Immature natural killer cell (primary cell): ENCODE data around the gene DIP2C. TPM values are rescaled to one million over a fixed set of nuclear protein-coding genes. Genes with fewer than 3 reads are reported as not detected.

Source experiments
- DNase-seq, 3 donors: peaks; one replicate each; pipeline ENCODE4 v3.0.0; 2022; ENCODE audit warnings: mixed read lengths in 1 of 3
- H3K27ac Mint-ChIP-seq, 6 donors: one replicate each; pipeline ENCODE4 v1.8.0; 2020; ENCODE audit warnings: mixed read lengths in 6 of 6, mild to moderate bottlenecking in 5 of 6, inconsistent platforms in 4 of 6, moderate library complexity in 3 of 6
- H3K27me3 Mint-ChIP-seq, 3 donors: one replicate each; pipeline ENCODE4 v1.8.0; 2020 to 2021; ENCODE audit warnings: low read depth in 3 of 3, mild to moderate bottlenecking in 3 of 3, mixed read lengths in 3 of 3, moderate library complexity in 3 of 3, inconsistent platforms in 1 of 3
- H3K36me3 Mint-ChIP-seq, 3 donors: one replicate each; pipeline ENCODE4 v1.8.0; 2020; ENCODE audit warnings: mixed read lengths in 3 of 3, inconsistent platforms in 2 of 3, mild to moderate bottlenecking in 2 of 3
- H3K4me1 Mint-ChIP-seq, 2 donors: one replicate each; pipeline ENCODE4 v1.8.0; 2020; ENCODE audit warnings: inconsistent platforms in 2 of 2, mild to moderate bottlenecking in 2 of 2, mixed read lengths in 2 of 2, moderate library complexity in 1 of 2
- H3K4me3 Mint-ChIP-seq, 5 donors: one replicate each; pipeline ENCODE4 v1.8.0; 2020; ENCODE audit warnings: mild to moderate bottlenecking in 5 of 5, mixed read lengths in 5 of 5, inconsistent platforms in 3 of 5, moderate library complexity in 3 of 5
- H3K9me3 Mint-ChIP-seq, 6 donors: one replicate each; pipeline ENCODE4 v1.8.0; 2020; ENCODE audit warnings: mild to moderate bottlenecking in 6 of 6, mixed read lengths in 6 of 6, inconsistent platforms in 4 of 6, moderate library complexity in 3 of 6
- polyA plus RNA-seq, 3 donors: library from polyadenylated mRNA; unstranded; fragments of 300-500 nt; fragmentation: Illumina TruSeq; gene quantifications; one replicate each; pipeline ENCODE4 v1.2.3, GENCODE V29; 2021

DIP2C gene
- polyA plus RNA-seq, 3 donors from 2014 or later: 0.06 to 0.41 TPM; not detected in 1

DNA sequence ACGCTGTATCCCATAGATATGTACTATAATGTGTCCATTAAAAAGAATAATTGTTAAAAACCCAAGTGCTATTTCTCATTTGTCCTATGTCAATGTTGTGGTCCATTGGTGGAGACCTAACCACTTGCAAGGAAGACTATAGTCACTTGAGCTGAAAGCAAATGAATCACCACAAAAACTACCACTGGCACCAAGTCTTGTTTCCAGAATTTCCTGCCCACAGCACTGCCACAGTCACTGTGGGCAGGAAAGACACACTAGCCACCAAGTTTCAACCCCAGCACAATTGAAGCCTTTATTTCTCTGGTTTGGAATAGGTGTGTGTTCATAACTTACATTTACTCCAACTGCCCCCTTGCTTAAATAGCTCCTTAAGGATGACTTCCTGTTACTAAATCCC is 12.4 kb downstream of the DIP2C start:
- H3K4me1 Mint-ChIP-seq: peaks cover 0 to 10% of the 10 kb centered on the region in 2 donors
- H3K36me3 Mint-ChIP-seq: no peaks in the 10 kb centered on the region
- no peak for DNase-seq
- H3K27me3 Mint-ChIP-seq: peaks cover 0 to 6% (median 1%) of the 10 kb centered on the region in 3 donors
- H3K4me3 Mint-ChIP-seq: no peak overlapping the region
- no peaks in the 10 kb centered on the region for H3K9me3 Mint-ChIP-seq
- H3K27ac Mint-ChIP-seq: no peak overlapping the region

- H3K4me1 Mint-ChIP-seq: peaks cover 0 to 10% of the 10 kb centered on the region in 2 donors
- no peaks in the 10 kb centered on the region for H3K36me3 Mint-ChIP-seq
- no peak overlapping the region for H3K4me3 Mint-ChIP-seq
- H3K27me3 Mint-ChIP-seq: peaks cover 0 to 6% (median 1%) of the 10 kb centered on the region in 3 donors
- H3K9me3 Mint-ChIP-seq: no peaks in the 10 kb centered on the region
- H3K27ac Mint-ChIP-seq: no peak overlapping the region
- DNase-seq: no peak
Measured at GRCh38 chr10:676178-676577, 13.3 kb downstream of the DIP2C start.

DNA sequence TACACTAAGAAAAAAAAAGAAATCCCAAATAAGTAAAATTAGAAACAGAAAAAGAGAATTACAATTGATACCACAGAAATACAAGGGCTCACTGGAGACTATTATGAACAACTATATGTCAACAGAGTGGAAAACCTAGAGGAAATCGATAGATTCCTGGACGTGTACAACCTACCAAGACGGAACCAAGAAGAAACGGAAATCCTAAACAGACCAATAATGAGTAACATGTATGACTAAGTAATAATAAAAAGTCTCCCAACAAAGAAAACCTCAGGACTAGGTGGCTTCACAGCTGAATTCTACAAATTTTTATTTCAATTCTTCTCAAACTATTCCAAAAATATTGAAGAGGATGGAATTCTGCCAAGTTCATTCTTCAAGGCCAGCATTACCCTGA is 13.9 kb downstream of the DIP2C start:
- H3K27ac Mint-ChIP-seq: no peak overlapping the region
- peaks cover 0 to 6% (median 1%) of the 10 kb centered on the region in 3 donors for H3K27me3 Mint-ChIP-seq
- DNase-seq: no peak

DNA sequence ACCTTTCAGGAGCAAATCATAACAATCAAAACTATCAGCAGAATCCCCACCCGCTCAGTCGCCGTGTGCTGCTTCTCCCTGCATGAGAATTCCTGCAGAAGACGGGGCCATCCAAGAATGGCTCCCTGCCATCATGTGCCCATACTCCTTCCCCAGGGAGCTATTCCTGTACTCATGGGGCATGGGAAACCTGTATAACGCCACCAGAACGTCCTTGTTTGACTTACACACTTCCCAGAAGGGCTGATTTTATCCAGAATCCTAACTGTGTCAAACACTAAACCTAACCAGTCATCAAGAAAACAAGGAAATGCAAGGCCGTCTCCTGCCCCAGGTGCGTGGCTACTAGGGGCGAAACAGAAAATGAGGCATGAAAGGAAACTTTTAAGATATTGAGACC is 16.0 kb downstream of the DIP2C start:
- DNase-seq: no peak
- no peak overlapping the region for H3K4me3 Mint-ChIP-seq

More for the DNA sequence above, 13.9 kb downstream of the DIP2C start:
- no peaks in the 10 kb centered on the region for H3K9me3 Mint-ChIP-seq
- H3K4me1 Mint-ChIP-seq: peaks cover 0 to 10% of the 10 kb centered on the region in 2 donors
- H3K4me3 Mint-ChIP-seq: no peak overlapping the region
- no peaks in the 10 kb centered on the region for H3K36me3 Mint-ChIP-seq

GRCh38 chr10:672992-673391 is 16.5 kb downstream of the DIP2C start:
- Mint-ChIP-seq H3K4me3 (no peak overlapping the region), H3K36me3 (no peaks in the 10 kb centered on the region), H3K27ac (no peak overlapping the region), H3K9me3 (no peaks in the 10 kb centered on the region), H3K27me3 (peaks cover 0 to 6% (median 1%) of the 10 kb centered on the region in 3 donors), H3K4me1 (peaks cover 0 to 10% of the 10 kb centered on the region in 2 donors)
- no peak for DNase-seq

More for the DNA sequence above, 16.0 kb downstream of the DIP2C start:
- Mint-ChIP-seq H3K27ac (no peak overlapping the region), H3K9me3 (no peaks in the 10 kb centered on the region), H3K27me3 (peaks cover 0 to 6% (median 1%) of the 10 kb centered on the region in 3 donors), H3K36me3 (no peaks in the 10 kb centered on the region), H3K4me1 (peaks cover 0 to 10% of the 10 kb centered on the region in 2 donors)

- DNase-seq: no peak
- no peak overlapping the region for H3K27ac Mint-ChIP-seq
- no peaks in the 10 kb centered on the region for H3K9me3 Mint-ChIP-seq
- no peaks in the 10 kb centered on the region for H3K36me3 Mint-ChIP-seq
- no peak overlapping the region for H3K4me3 Mint-ChIP-seq
- peaks cover 0 to 6% (median 1%) of the 10 kb centered on the region in 3 donors for H3K27me3 Mint-ChIP-seq
- H3K4me1 Mint-ChIP-seq: peaks cover 0 to 7% of the 10 kb centered on the region in 2 donors
Measured at GRCh38 chr10:672203-672602, 17.3 kb downstream of the DIP2C start.

DNA sequence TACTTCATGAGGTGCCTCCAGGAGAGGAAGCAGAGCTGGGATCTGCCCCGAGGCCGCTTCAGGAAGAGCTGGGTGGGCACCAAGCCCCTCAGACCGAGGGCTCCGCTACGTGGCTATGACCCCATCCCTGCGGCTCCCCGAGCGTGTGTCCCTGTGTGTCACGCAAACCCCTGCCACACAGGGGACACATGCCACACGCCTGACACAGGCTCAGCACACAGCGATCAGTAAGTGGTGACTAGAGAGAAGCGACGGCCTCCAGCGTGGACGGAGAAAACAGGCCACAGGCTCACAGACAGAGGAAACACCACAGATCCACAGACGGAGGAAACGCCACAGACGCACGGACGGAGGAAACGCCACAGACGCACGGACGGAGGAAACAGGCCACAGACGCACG is 18.5 kb downstream of the DIP2C start:
- no peak overlapping the region for H3K4me3 Mint-ChIP-seq
- no peaks in the 10 kb centered on the region for H3K9me3 Mint-ChIP-seq
- H3K4me1 Mint-ChIP-seq: no peaks in the 10 kb centered on the region
- H3K36me3 Mint-ChIP-seq: no peaks in the 10 kb centered on the region
- DNase-seq: no peak
- H3K27me3 Mint-ChIP-seq: peaks cover 0 to 6% (median 1%) of the 10 kb centered on the region in 3 donors
- no peak overlapping the region for H3K27ac Mint-ChIP-seq

DNA sequence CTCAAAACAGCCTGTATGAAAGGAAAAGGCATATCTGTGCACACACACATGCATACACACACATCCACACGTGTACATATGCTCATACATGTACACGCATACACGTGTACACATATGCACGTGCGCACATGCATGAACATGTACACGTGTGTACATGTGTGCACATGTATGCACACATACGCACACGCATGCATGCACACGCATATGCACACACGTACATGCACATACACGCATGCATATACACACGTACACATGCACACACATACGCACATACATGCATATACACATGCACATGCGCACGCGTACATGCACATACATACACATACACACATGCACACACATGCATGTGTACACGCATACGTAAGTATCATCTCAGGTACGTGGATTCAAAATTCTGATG is 19.4 kb downstream of the DIP2C start:
- Mint-ChIP-seq H3K4me3 (no peak overlapping the region), H3K4me1 (no peaks in the 10 kb centered on the region), H3K9me3 (no peaks in the 10 kb centered on the region), H3K36me3 (no peaks in the 10 kb centered on the region), H3K27ac (no peak overlapping the region), H3K27me3 (peaks cover 0 to 3% (median 0%) of the 10 kb centered on the region in 3 donors)
- DNase-seq: no peak

- no peaks in the 10 kb centered on the region for H3K27me3 Mint-ChIP-seq
- H3K36me3 Mint-ChIP-seq: no peaks in the 10 kb centered on the region
Measured at GRCh38 chr10:668786-669485, 20.5 kb downstream of the DIP2C start.

GRCh38 chr10:667602-668143 is 21.8 kb downstream of the DIP2C start:
- Mint-ChIP-seq H3K27me3 (peaks cover 0 to 3% (median under 1%) of the 10 kb centered on the region in 3 donors), H3K36me3 (no peaks in the 10 kb centered on the region), H3K4me3 (no peak overlapping the region), H3K27ac (no peak overlapping the region), H3K4me1 (peaks cover 5 to 7% of the 10 kb centered on the region in 2 donors), H3K9me3 (no peaks in the 10 kb centered on the region)
- no peak for DNase-seq

More at GRCh38 chr10:668786-669485, 20.5 kb downstream of the DIP2C start:
- H3K9me3 Mint-ChIP-seq: no peaks in the 10 kb centered on the region
- H3K4me3 Mint-ChIP-seq: no peak overlapping the region
- no peak overlapping the region for H3K27ac Mint-ChIP-seq
- no peak for DNase-seq
- no peaks in the 10 kb centered on the region for H3K4me1 Mint-ChIP-seq

GRCh38 chr10:667096-667495 is 22.4 kb downstream of the DIP2C start:
- Mint-ChIP-seq H3K9me3 (no peaks in the 10 kb centered on the region), H3K4me1 (peaks cover 11 to 13% of the 10 kb centered on the region in 2 donors), H3K36me3 (peaks cover 0 to under 1% (median 0%) of the 10 kb centered on the region in 3 donors), H3K27me3 (peaks cover 0 to 4% (median 2%) of the 10 kb centered on the region in 3 donors), H3K27ac (no peak overlapping the region), H3K4me3 (no peak overlapping the region)
- no peak for DNase-seq

GRCh38 chr10:666237-667012 is 23.0 kb downstream of the DIP2C start:
- no peak for DNase-seq
- H3K27ac Mint-ChIP-seq: no peak overlapping the region
- H3K27me3 Mint-ChIP-seq: peaks cover 0 to 4% (median 2%) of the 10 kb centered on the region in 3 donors
- H3K4me3 Mint-ChIP-seq: no peak overlapping the region
- peaks cover 0 to 6% (median 0%) of the 10 kb centered on the region in 3 donors for H3K36me3 Mint-ChIP-seq
- no peaks in the 10 kb centered on the region for H3K9me3 Mint-ChIP-seq
- H3K4me1 Mint-ChIP-seq: peaks cover 16 to 17% of the 10 kb centered on the region in 2 donors

DNA sequence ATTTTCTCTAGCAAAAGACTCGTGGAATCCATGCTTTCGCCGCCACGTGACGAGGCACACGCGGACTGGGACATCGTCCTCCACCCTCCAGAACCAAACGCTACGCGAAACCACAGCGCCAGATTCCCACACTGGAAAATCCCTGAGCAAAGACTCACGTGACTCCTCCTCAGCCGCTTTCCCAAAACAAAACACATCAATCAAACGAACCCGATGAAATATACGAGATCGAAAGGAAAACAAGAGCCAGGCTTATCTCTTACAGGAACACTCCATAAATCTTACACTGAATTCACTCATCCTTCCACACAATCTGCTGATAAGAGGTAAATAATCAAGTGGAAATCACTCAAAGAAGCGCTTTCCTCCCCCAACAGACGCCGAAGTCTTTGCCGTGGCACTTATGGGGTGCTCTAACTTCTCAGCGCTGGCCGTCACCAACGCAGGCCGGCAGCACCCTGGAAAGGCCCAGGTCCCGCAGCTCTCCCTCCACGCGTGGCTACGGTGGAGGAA is 23.8 kb downstream of the DIP2C start:
- Mint-ChIP-seq H3K4me1 (peaks cover 16 to 17% of the 10 kb centered on the region in 2 donors), H3K27ac (no peak overlapping the region), H3K27me3 (peaks cover 0 to 4% (median 2%) of the 10 kb centered on the region in 3 donors), H3K9me3 (no peaks in the 10 kb centered on the region), H3K36me3 (peaks cover 0 to 6% (median 0%) of the 10 kb centered on the region in 3 donors), H3K4me3 (no peak overlapping the region)
- no peak for DNase-seq

DNA sequence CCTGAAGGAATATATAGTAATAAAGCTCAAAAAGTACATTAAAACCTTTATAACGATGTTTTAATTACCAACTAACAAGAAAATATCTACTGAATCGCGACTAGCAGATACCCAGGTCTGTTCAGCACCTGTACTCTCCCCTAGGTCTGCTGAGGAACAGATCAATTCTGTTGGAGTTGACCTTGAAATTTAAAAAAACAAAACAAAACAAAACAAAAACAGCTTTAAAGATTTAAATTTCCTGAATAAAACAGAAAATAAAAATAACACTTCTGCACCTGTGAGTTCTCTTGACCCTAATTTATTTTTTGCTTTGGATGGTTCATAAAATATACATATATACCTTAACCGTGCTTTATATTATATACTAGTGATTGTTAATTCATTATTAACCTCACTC is 24.6 kb downstream of the DIP2C start:
- Mint-ChIP-seq H3K9me3 (no peaks in the 10 kb centered on the region), H3K4me3 (no peak overlapping the region), H3K27me3 (peaks cover 0 to 4% (median 2%) of the 10 kb centered on the region in 3 donors), H3K27ac (no peak overlapping the region), H3K36me3 (peaks cover 0 to 6% (median 0%) of the 10 kb centered on the region in 3 donors), H3K4me1 (peaks cover 16 to 18% of the 10 kb centered on the region in 2 donors)
- DNase-seq: no peak
